HepG2 (cell line): ENCODE measurements around the gene SLC2A10.

ENCODE experiments used
- ADNP ChIP-seq: sonication (generic); formaldehyde crosslinking; IDR thresholded peaks from 2 replicates; pipeline ENCODE4 v1.4.0; 2020; ENCODE audit warnings: missing genetic modification reagents
- MYC ChIP-seq: sonication (generic); formaldehyde crosslinking; IDR thresholded peaks from 2 replicates; pipeline ENCODE4 v1.9.0; 2021; ENCODE audit warnings: missing genetic modification reagents, borderline replicate concordance
- NRL ChIP-seq: sonication (generic); formaldehyde crosslinking; IDR thresholded peaks from 2 replicates; pipeline ENCODE4 v1.5.0; 2020; ENCODE audit warnings: missing genetic modification reagents, mild to moderate bottlenecking, moderate library complexity, borderline replicate concordance
- TF ChIP-seq, protein P1 (sequence below): sonication (generic); formaldehyde crosslinking; IDR thresholded peaks from 2 replicates; pipeline ENCODE4 v1.5.0; 2020; ENCODE audit warnings: mild to moderate bottlenecking, missing genetic modification reagents, moderate library complexity
- TF ChIP-seq, protein P2 (sequence below): sonication (generic); formaldehyde crosslinking; IDR thresholded peaks from 2 replicates; pipeline ENCODE4 v1.8.1; 2023; ENCODE audit warnings: mild to moderate bottlenecking, moderate library complexity, missing genetic modification reagents

- TF ChIP-seq, protein P1, sequence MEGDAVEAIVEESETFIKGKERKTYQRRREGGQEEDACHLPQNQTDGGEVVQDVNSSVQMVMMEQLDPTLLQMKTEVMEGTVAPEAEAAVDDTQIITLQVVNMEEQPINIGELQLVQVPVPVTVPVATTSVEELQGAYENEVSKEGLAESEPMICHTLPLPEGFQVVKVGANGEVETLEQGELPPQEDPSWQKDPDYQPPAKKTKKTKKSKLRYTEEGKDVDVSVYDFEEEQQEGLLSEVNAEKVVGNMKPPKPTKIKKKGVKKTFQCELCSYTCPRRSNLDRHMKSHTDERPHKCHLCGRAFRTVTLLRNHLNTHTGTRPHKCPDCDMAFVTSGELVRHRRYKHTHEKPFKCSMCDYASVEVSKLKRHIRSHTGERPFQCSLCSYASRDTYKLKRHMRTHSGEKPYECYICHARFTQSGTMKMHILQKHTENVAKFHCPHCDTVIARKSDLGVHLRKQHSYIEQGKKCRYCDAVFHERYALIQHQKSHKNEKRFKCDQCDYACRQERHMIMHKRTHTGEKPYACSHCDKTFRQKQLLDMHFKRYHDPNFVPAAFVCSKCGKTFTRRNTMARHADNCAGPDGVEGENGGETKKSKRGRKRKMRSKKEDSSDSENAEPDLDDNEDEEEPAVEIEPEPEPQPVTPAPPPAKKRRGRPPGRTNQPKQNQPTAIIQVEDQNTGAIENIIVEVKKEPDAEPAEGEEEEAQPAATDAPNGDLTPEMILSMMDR (CRISPR knock-in tag): peak; percentile 62
- TF ChIP-seq, protein P2, sequence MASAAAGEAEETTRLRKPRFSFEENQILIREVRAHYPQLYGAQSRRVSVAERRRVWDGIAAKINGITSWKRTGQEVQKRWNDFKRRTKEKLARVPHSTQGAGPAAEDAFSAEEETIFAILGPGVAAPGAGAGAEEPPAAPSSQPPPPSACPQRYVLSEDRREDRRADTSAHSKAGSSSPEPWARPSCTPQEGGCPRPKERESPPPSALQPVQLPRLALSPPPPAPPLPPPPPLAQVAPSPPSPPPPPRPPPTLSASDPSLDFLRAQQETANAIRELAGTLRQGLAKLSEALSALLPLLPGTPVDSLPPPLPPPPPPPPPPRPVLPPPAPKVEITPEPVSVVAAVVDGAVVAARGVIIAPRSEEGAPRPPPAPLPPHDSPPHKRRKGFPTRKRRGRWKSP: no peak
- TF ChIP-seq ADNP (CRISPR knock-in tag) (no peak), NRL (no peak), MYC (CRISPR knock-in tag) (no peak)
Observed at GRCh38 chr20:46772901-46773300, 63.5 kb downstream of the SLC2A10 start.
